Fibroblast of skin of right quadriceps (primary cell): ENCODE data around the gene ZFP36.
"Not testable (repeated sequence)": the region's sequence is repeated elsewhere in the genome, so short reads cannot be mapped to it uniquely, and the experiment has no call there.

ENCODE experiments used
- DNase-seq: peaks from one replicate; pipeline ENCODE4 v3.0.0-alpha.2; 2013

The ZFP36 gene

DNA sequence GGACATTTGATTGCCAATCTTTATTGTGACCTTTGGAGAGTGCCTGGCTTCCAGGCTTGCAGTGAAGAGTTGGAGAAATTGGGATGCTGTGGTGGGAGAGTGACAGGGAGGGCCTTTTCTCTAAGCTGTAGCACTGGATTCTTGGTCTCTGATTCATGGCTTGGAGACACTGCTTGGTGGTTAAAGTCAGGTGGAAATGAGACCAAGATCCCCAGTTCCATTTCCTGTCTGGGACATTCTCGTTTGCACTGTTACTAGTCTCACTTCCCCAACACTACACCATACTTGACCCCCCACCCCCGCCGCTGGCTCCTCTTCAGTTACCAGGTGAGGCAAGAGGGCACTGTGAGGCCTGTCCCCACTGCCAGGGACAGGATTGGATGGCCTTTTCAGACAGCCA, 41.6 kb downstream of the ZFP36 start:
- DNase-seq = no peak

DNA sequence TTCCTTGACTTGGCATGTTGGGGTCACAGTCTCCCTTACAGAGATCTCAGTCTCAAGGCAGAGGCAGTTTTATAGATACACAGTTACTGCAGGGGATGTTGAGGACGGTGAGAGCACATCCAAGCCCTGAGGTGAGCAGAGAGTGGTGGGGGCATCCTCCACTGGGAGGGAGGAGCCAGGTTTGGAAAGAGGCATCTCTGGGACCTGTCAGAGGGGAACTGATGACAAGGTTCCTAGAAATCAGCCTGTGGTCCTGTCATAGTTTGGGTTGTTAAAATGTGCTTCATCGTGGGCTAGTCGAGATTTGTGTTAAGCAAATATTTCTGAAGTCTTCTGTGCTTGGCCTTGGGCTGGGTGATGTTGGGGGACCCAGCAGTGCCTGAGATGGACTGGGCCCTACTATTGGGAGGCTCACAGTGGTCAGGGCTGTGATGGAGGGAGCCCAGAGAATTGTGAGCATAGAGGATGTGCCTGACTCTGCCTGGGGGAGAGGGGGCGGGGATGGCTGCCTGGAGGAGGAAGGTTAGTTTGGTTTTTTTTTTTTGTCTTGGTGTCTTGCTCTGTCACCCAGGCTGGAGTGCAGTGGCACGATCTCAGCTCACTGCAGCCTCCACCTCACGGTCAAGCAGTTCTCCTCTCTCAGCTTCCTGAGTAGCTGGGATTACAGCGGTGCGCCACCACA, 42.6 kb downstream of the ZFP36 start:
- DNase-seq = no peak

DNA sequence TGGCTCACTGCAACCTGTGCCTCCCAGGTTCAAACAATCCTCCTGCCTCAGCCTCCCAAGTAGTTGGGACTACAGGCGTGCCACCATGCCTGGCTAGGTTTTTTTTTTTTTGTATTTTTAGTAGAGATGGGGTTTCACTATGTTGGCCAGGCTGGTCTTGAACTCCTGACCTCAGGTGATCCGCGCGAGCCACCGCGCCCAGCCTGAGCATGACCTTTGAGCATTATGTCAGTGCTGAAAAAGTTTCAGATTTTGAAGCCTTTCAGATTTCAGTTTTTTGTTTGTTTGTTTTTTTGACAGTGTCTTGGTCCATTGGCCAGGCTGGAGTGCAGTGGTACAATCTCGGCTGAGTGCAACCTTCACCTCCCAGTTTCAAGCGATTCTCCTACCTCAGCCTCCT, 44.6 kb downstream of the ZFP36 start:
- not testable (repeated sequence) for DNase-seq
